ENCODE data around the gene HCAR1.
"Not testable (repeated sequence)": the region's sequence is repeated elsewhere in the genome, so short reads cannot be mapped to it uniquely, and the experiment has no call there.

Gene HCAR1

GRCh38 chr12:122730215-122731014 lies at the start of gene HCAR1:
TSS of gene HCAR1 (minus strand) at chr12:122730844. CDS start at chr12:122730339, 505 bp downstream.
- H3K4me1 ChIP-seq (ENCODE audit: control insufficient read depth in 1 of 2, insufficient read depth in 2 of 2, low read length in 2 of 2), result no peaks in the 10 kb centered on the region
- no peak within 1 kb of the TSS for H3K27ac ChIP-seq (ENCODE audit: low read depth, low read length)
- H3K9ac ChIP-seq (ENCODE audit: low read depth in 1 of 2, low read length in 2 of 2), result no peak within 1 kb of the TSS
- H3K9me3 ChIP-seq (ENCODE audit: control insufficient read depth in 1 of 2, low read length in 2 of 2), result no peaks in the 10 kb centered on the region
- H3K4me3 ChIP-seq (ENCODE audit: low read depth in 1 of 2, low read length in 2 of 2), result peak within 1 kb of the TSS; percentile 28 to 48
- no peaks in the 10 kb centered on the region for H3K36me3 ChIP-seq (ENCODE audit: control insufficient read depth in 1 of 2, insufficient read depth in 2 of 2, low read length in 2 of 2)
- H3K27me3 ChIP-seq (ENCODE audit: control insufficient read depth in 1 of 2, insufficient read depth in 2 of 2, low read length in 2 of 2), result no peaks in the 10 kb centered on the region

GRCh38 chr12:122757568-122757967 lies 26.9 kb upstream of the HCAR1 start:
- no peaks in the 10 kb centered on the region for H3K9me3 ChIP-seq (ENCODE audit: control insufficient read depth in 1 of 2, low read length in 2 of 2)
- no peak overlapping the region for H3K4me3 ChIP-seq (ENCODE audit: low read depth in 1 of 2, low read length in 2 of 2)
- H3K36me3 ChIP-seq (ENCODE audit: control insufficient read depth in 1 of 2, insufficient read depth in 2 of 2, low read length in 2 of 2), result peaks cover 25 to 47% of the 10 kb centered on the region in 2 donors
- peaks cover 10 to 11% of the 10 kb centered on the region in 2 donors for H3K4me1 ChIP-seq (ENCODE audit: control insufficient read depth in 1 of 2, insufficient read depth in 2 of 2, low read length in 2 of 2)
- H3K27ac ChIP-seq (ENCODE audit: low read depth, low read length), result no peak overlapping the region
- no peak overlapping the region for H3K9ac ChIP-seq (ENCODE audit: low read depth in 1 of 2, low read length in 2 of 2)
- no peaks in the 10 kb centered on the region for H3K27me3 ChIP-seq (ENCODE audit: control insufficient read depth in 1 of 2, insufficient read depth in 2 of 2, low read length in 2 of 2)

- no peak overlapping the region for H3K27ac ChIP-seq (ENCODE audit: low read depth, low read length)
- H3K36me3 ChIP-seq (ENCODE audit: control insufficient read depth in 1 of 2, insufficient read depth in 2 of 2, low read length in 2 of 2), result peaks cover 19 to 33% of the 10 kb centered on the region in 2 donors
- no peak overlapping the region for H3K9ac ChIP-seq (ENCODE audit: low read depth in 1 of 2, low read length in 2 of 2)
- no peak overlapping the region for H3K4me3 ChIP-seq (ENCODE audit: low read depth in 1 of 2, low read length in 2 of 2)
- H3K27me3 ChIP-seq (ENCODE audit: control insufficient read depth in 1 of 2, insufficient read depth in 2 of 2, low read length in 2 of 2), result no peaks in the 10 kb centered on the region
- H3K4me1 ChIP-seq (ENCODE audit: control insufficient read depth in 1 of 2, insufficient read depth in 2 of 2, low read length in 2 of 2), result peaks cover 10 to 15% of the 10 kb centered on the region in 2 donors
- no peaks in the 10 kb centered on the region for H3K9me3 ChIP-seq (ENCODE audit: control insufficient read depth in 1 of 2, low read length in 2 of 2)
These were observed 24.1 kb upstream of the HCAR1 start for GRCh38 chr12:122754790-122755189.

- no peaks in the 10 kb centered on the region for H3K27me3 ChIP-seq (ENCODE audit: control insufficient read depth in 1 of 2, insufficient read depth in 2 of 2, low read length in 2 of 2)
- H3K9me3 ChIP-seq (ENCODE audit: control insufficient read depth in 1 of 2, low read length in 2 of 2), result no peaks in the 10 kb centered on the region
- H3K9ac ChIP-seq (ENCODE audit: low read depth in 1 of 2, low read length in 2 of 2), result peak overlapping the region; percentile 94 to 96
- H3K36me3 ChIP-seq (ENCODE audit: control insufficient read depth in 1 of 2, insufficient read depth in 2 of 2, low read length in 2 of 2), result peaks cover 17 to 22% of the 10 kb centered on the region in 2 donors
- peaks cover 10 to 15% of the 10 kb centered on the region in 2 donors for H3K4me1 ChIP-seq (ENCODE audit: control insufficient read depth in 1 of 2, insufficient read depth in 2 of 2, low read length in 2 of 2)
- H3K27ac ChIP-seq (ENCODE audit: low read depth, low read length), result no peak overlapping the region
- H3K4me3 ChIP-seq (ENCODE audit: low read depth in 1 of 2, low read length in 2 of 2), result peak overlapping the region; percentile 94 to 98
These were observed 22.6 kb upstream of the HCAR1 start for GRCh38 chr12:122753319-122753650.

- peaks cover 10 to 15% of the 10 kb centered on the region in 2 donors for H3K4me1 ChIP-seq (ENCODE audit: control insufficient read depth in 1 of 2, insufficient read depth in 2 of 2, low read length in 2 of 2)
These were observed 22.0 kb upstream of the HCAR1 start, which contains the start of gene DENR for GRCh38 chr12:122752464-122753318. TSS of gene DENR (plus strand) at chr12:122752824. CDS start at chr12:122753702, 878 bp downstream.

GRCh38 chr12:122750781-122751515 lies 20.3 kb upstream of the HCAR1 start:
- not testable (repeated sequence) for H3K36me3 ChIP-seq (ENCODE audit: control insufficient read depth in 1 of 2, insufficient read depth in 2 of 2, low read length in 2 of 2); H3K4me3 ChIP-seq (ENCODE audit: low read depth in 1 of 2, low read length in 2 of 2); H3K9ac ChIP-seq (ENCODE audit: low read depth in 1 of 2, low read length in 2 of 2); H3K27me3 ChIP-seq (ENCODE audit: control insufficient read depth in 1 of 2, insufficient read depth in 2 of 2, low read length in 2 of 2); H3K27ac ChIP-seq (ENCODE audit: low read depth, low read length); H3K9me3 ChIP-seq (ENCODE audit: control insufficient read depth in 1 of 2, low read length in 2 of 2)
- H3K4me1 ChIP-seq (ENCODE audit: control insufficient read depth in 1 of 2, insufficient read depth in 2 of 2, low read length in 2 of 2), result peaks cover 10 to 15% of the 10 kb centered on the region in 2 donors

More at GRCh38 chr12:122752464-122753318, 22.0 kb upstream of the HCAR1 start, which contains the start of gene DENR:
- H3K9ac ChIP-seq (ENCODE audit: low read depth in 1 of 2, low read length in 2 of 2), result peak within 1 kb of the TSS; percentile 94 to 96
- H3K9me3 ChIP-seq (ENCODE audit: control insufficient read depth in 1 of 2, low read length in 2 of 2), result no peaks in the 10 kb centered on the region
- H3K36me3 ChIP-seq (ENCODE audit: control insufficient read depth in 1 of 2, insufficient read depth in 2 of 2, low read length in 2 of 2), result peaks cover 12 to 20% of the 10 kb centered on the region in 2 donors
- no peaks in the 10 kb centered on the region for H3K27me3 ChIP-seq (ENCODE audit: control insufficient read depth in 1 of 2, insufficient read depth in 2 of 2, low read length in 2 of 2)
- peak within 1 kb of the TSS; percentile 51 for H3K27ac ChIP-seq (ENCODE audit: low read depth, low read length)
- H3K4me3 ChIP-seq (ENCODE audit: low read depth in 1 of 2, low read length in 2 of 2), result peak within 1 kb of the TSS; percentile 94 to 98

- H3K27me3 ChIP-seq (ENCODE audit: control insufficient read depth in 1 of 2, insufficient read depth in 2 of 2, low read length in 2 of 2), result no peaks in the 10 kb centered on the region
- H3K4me3 ChIP-seq (ENCODE audit: low read depth in 1 of 2, low read length in 2 of 2), result no peak overlapping the region
- no peak overlapping the region for H3K9ac ChIP-seq (ENCODE audit: low read depth in 1 of 2, low read length in 2 of 2)
- peaks cover 4 to 8% of the 10 kb centered on the region in 2 donors for H3K36me3 ChIP-seq (ENCODE audit: control insufficient read depth in 1 of 2, insufficient read depth in 2 of 2, low read length in 2 of 2)
- peaks cover 10 to 15% of the 10 kb centered on the region in 2 donors for H3K4me1 ChIP-seq (ENCODE audit: control insufficient read depth in 1 of 2, insufficient read depth in 2 of 2, low read length in 2 of 2)
- H3K27ac ChIP-seq (ENCODE audit: low read depth, low read length), result no peak overlapping the region
- no peaks in the 10 kb centered on the region for H3K9me3 ChIP-seq (ENCODE audit: control insufficient read depth in 1 of 2, low read length in 2 of 2)
These were observed 19.1 kb upstream of the HCAR1 start for GRCh38 chr12:122749569-122750332.

- Histone ChIP-seq H3K4me3 (ENCODE audit: low read depth in 1 of 2, low read length in 2 of 2) (no peak overlapping the region), H3K27me3 (ENCODE audit: control insufficient read depth in 1 of 2, insufficient read depth in 2 of 2, low read length in 2 of 2) (no peaks in the 10 kb centered on the region), H3K4me1 (ENCODE audit: control insufficient read depth in 1 of 2, insufficient read depth in 2 of 2, low read length in 2 of 2) (peaks cover 0 to 4% of the 10 kb centered on the region in 2 donors), H3K9me3 (ENCODE audit: control insufficient read depth in 1 of 2, low read length in 2 of 2) (no peaks in the 10 kb centered on the region), H3K36me3 (ENCODE audit: control insufficient read depth in 1 of 2, insufficient read depth in 2 of 2, low read length in 2 of 2) (no peaks in the 10 kb centered on the region), H3K9ac (ENCODE audit: low read depth in 1 of 2, low read length in 2 of 2) (no peak overlapping the region), H3K27ac (ENCODE audit: low read depth, low read length) (no peak overlapping the region)
These were observed 16.8 kb upstream of the HCAR1 start for GRCh38 chr12:122747224-122748135.

Data from duodenal mucosa (tissue), 2 donors.